Endothelial cell of umbilical vein (primary cell): Measurements from ENCODE around the gene GAB1. TPM values are rescaled to one million over a fixed set of nuclear protein-coding genes. Genes with fewer than 3 reads are reported as not detected.

Experiments
- BruUV-seq: library from RNA; stranded (reverse); fragments of 400-500 nt; replicated peaks from 2 replicates; lab custom pipeline; 2021; lab: Mats Ljungman, UMichigan
- CTCF ChIA-PET: fragments of 300-600, 350-600 bp; sonication (Branson Sonifier 250); formaldehyde crosslinking; loops from one replicate; lab custom pipeline; 2021; ENCODE audit warnings: antibody characterized with exemption, inconsistent platforms; lab: Charles Lee
- POLR2A ChIA-PET: fragments of 300-600, 350-600 bp; sonication (Branson Sonifier 250); formaldehyde crosslinking; loops from one replicate; lab custom pipeline; 2021; ENCODE audit warnings: antibody characterized with exemption, inconsistent platforms; lab: Charles Lee
- DNase-seq: peaks from one replicate; pipeline ENCODE4 v3.0.0-alpha.2; 2011; ENCODE audit warnings: low read depth, low spot score
- FAIRE-seq: peaks from 2 replicates; lab custom pipeline; 2011; peaks lifted over from hg19 to GRCh38; lab: Jason Lieb, UNC
- H2AFZ ChIP-seq: 2 replicates; pipeline ENCODE4 v1.6.0; 2012; ENCODE audit warnings: low read depth, low read length, control low read depth, inconsistent platforms
- H3K27ac ChIP-seq: 2 replicates; pipeline ENCODE4 v1.5.1; 2011; ENCODE audit warnings: low read depth, mild to moderate bottlenecking, control low read depth, low read length, moderate library complexity; ENCODE audit not compliant: insufficient read depth
- H3K27me3 ChIP-seq, 2 experiments: 2 replicates each; pipeline versions ENCODE4 v1.6.0 to v1.6.1; 2011; ENCODE audit warnings: low read length in 2 of 2, mixed read lengths in 1 of 2; ENCODE audit not compliant: control insufficient read depth in 2 of 2, insufficient read depth in 2 of 2
- H3K36me3 ChIP-seq, 2 experiments: 2 replicates in 1 of 2; 3 replicates in 1 of 2; pipeline ENCODE4 v1.5.1; 2011; ENCODE audit warnings: low read length in 2 of 2, mild to moderate bottlenecking in 1 of 2, moderate library complexity in 1 of 2; ENCODE audit not compliant: control insufficient read depth in 2 of 2, insufficient read depth in 2 of 2; ENCODE audit errors: extremely low read depth in 1 of 2
- H3K4me1 ChIP-seq: 3 replicates; pipeline ENCODE4 v1.5.1; 2011; ENCODE audit warnings: mild to moderate bottlenecking, low read length; ENCODE audit not compliant: control insufficient read depth, insufficient read depth; ENCODE audit errors: extremely low read depth
- H3K4me2 ChIP-seq: 2 replicates; pipeline ENCODE4 v1.6.1; 2011; ENCODE audit warnings: low read length, control low read depth, mixed read lengths; ENCODE audit not compliant: insufficient read depth
- H3K4me3 ChIP-seq, 3 experiments: fragments of 200-600 bp in 1 of 3; sonication (generic), shearing (Covaris generic) in 1 of 3; replicated peaks in 1 of 3; 2 replicates each; pipeline ENCODE4 v1.5.1; 2011 to 2016; ENCODE audit warnings: control low read depth in 3 of 3, low read length in 3 of 3, mild to moderate bottlenecking in 2 of 3, inconsistent platforms in 1 of 3, low read depth in 1 of 3, moderate library complexity in 1 of 3; ENCODE audit not compliant: insufficient read depth in 1 of 3
- H3K79me2 ChIP-seq: 2 replicates; pipeline ENCODE4 v1.6.0; 2012; ENCODE audit warnings: low read length, inconsistent platforms; ENCODE audit not compliant: control insufficient read depth, insufficient read depth
- H3K9ac ChIP-seq: replicated peaks from 2 replicates; pipeline ENCODE3; 2011; ENCODE audit warnings: low read length, control low read depth; ENCODE audit not compliant: insufficient read depth; ENCODE audit errors: extremely low read depth
- H3K9me1 ChIP-seq: replicated peaks from 3 replicates; pipeline ENCODE4 v1.6.0; 2011; ENCODE audit warnings: mild to moderate bottlenecking, low read length; ENCODE audit not compliant: control insufficient read depth, insufficient read depth; ENCODE audit errors: extremely low read depth
- H3K9me3 ChIP-seq: replicated peaks from 2 replicates; pipeline ENCODE4 v1.5.1; 2012; ENCODE audit warnings: low read length, inconsistent platforms; ENCODE audit not compliant: control insufficient read depth, insufficient read depth
- H4K20me1 ChIP-seq: replicated peaks from 2 replicates; pipeline ENCODE3; 2011; ENCODE audit warnings: mild to moderate bottlenecking, low read length; ENCODE audit not compliant: control insufficient read depth, insufficient read depth; ENCODE audit errors: extremely low read depth
- CTCF ChIP-seq, 2 donors: IDR thresholded peaks; 1 replicate in 1 of 2; 2 replicates in 1 of 2; pipeline ENCODE4 v1.5.1; 2011; ENCODE audit warnings: low read length in 2 of 2, mild to moderate bottlenecking in 2 of 2, moderate library complexity in 2 of 2, control low read depth in 1 of 2, inconsistent platforms in 1 of 2, low read depth in 1 of 2; ENCODE audit not compliant: insufficient read depth in 1 of 2; ENCODE audit errors: extremely low read depth in 1 of 2
- EZH2 ChIP-seq: IDR thresholded peaks from 2 replicates; pipeline ENCODE4 v1.6.1; 2012; ENCODE audit warnings: borderline replicate concordance, low read depth, mild to moderate bottlenecking, moderate library complexity, low read length, inconsistent platforms; ENCODE audit not compliant: severe bottlenecking
- FOS ChIP-seq: IDR thresholded peaks from 2 replicates; pipeline ENCODE4 v1.6.1; 2011; ENCODE audit warnings: mild to moderate bottlenecking, low read length, moderate library complexity, borderline replicate concordance; ENCODE audit not compliant: insufficient read depth
- GATA2 ChIP-seq: IDR thresholded peaks from 2 replicates; pipeline ENCODE4 v1.7.0; 2011; ENCODE audit warnings: low read depth, mild to moderate bottlenecking, moderate library complexity, mixed read lengths, low read length; ENCODE audit not compliant: insufficient read length, insufficient read depth
- JUN ChIP-seq: IDR thresholded peaks from 2 replicates; pipeline ENCODE4 v1.6.1; 2011; ENCODE audit warnings: borderline replicate concordance, low read depth; ENCODE audit not compliant: insufficient read length, insufficient read depth
- MAX ChIP-seq: IDR thresholded peaks from 2 replicates; pipeline ENCODE4 v1.6.1; 2011; ENCODE audit not compliant: insufficient read depth, insufficient read length
- MYC ChIP-seq: IDR thresholded peaks from one replicate; pipeline ENCODE4 v1.6.1; 2011; ENCODE audit warnings: mild to moderate bottlenecking, low read depth, low read length
- POLR2A ChIP-seq: IDR thresholded peaks from 2 replicates; pipeline ENCODE4 v1.6.1; 2012; ENCODE audit warnings: low read depth, mild to moderate bottlenecking, control low read depth, low read length
- POLR2AphosphoS5 ChIP-seq: IDR thresholded peaks from 2 replicates; pipeline ENCODE4 v1.6.1; 2012; ENCODE audit warnings: low read depth, mild to moderate bottlenecking, control low read depth, low read length, moderate library complexity; ENCODE audit not compliant: insufficient read depth
- dilution Hi-C: fragments of 300-500 bp; cut with MboI; formaldehyde crosslinking; loops from one replicate; pipeline ENCODE4 v1.15.0; 2019; ENCODE audit warnings: low sequenced_read_pairs; ENCODE audit not compliant: extremely low pct_ligation_motif_present
- intact Hi-C: fragments of 100-400 bp; cut with micrococcal nuclease; formaldehyde crosslinking; loops from one replicate; pipeline ENCODE4 v1.10.0; 2022
- polyA plus RNA-seq, 4 experiments: library from polyadenylated mRNA; depleted of rRNA in 3 of 4; stranded (reverse) in 3 of 4; unstranded in 1 of 4; fragments of >200 nt; gene quantifications; 2 replicates each; pipeline versions ENCODE4 v1.2.1 to v1.2.3, GENCODE V29; 2011 to 2012; ENCODE audit warnings: missing spikeins in 1 of 4
- total RNA-seq: library from RNA; stranded (reverse); gene quantifications from 2 replicates; pipeline ENCODE4 v1.2.3, GENCODE V29; 2021

The GAB1 gene
- total and polyA plus RNA-seq, 2 donors (not counting 3 experiments of a cell fraction or from before 2014, with no cell fraction given), result 9.3 to 37.7 TPM

DNA sequence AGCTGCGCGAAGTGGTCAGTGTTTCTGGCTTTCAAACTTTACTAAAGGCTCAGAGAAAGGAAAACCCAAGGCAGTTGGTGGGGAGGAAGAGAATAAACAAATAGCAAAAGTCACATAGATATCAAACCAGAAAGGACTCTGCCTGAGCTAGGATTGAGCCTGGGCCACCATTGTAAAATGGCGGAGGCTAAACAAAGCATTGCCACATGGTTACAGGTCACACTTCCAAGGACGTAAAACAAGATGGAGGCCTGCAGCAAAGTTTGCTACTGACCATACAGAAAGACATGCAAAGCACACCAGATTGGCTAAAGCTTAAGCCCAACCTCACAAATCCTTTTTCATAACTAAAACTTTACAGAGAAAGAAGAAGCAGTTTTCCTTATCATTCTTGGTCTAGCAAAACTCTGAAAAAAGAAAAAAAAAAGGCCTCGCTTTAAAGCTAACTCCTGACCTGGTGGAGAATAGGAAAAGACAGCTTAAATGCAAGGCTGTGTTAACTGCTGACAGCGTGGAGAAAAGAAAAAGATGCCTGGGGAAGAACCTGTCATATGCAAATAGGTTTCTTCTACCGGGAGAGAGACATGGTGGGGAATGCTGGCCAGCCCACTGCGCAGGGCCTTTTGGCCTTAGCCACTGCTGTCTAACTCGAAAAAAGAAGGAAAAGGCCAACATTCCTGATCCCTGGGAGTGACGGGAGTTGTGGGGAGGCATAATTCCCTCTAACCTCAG lies 95.0 kb downstream of the GAB1 start:
- no peaks in the 10 kb centered on the region for H3K4me1 ChIP-seq
- POLR2A ChIA-PET, result no interaction called here
- no TSS peak for BruUV-seq
- no peaks in the 10 kb centered on the region for H3K9me1 ChIP-seq
- intact Hi-C loops, result no loop called here
- dilution Hi-C loops, result no loop called here
- no peak overlapping the region for H3K4me2 ChIP-seq
- no peaks in the 10 kb centered on the region for H4K20me1 ChIP-seq
- FAIRE-seq (no peak), DNase-seq (no peak)
- H3K9ac ChIP-seq, result no peak overlapping the region
- H3K9me3 ChIP-seq, result no peaks in the 10 kb centered on the region
- CTCF ChIA-PET, result interaction anchor here (1.0 to 2.1 kb wide), 4 partner anchors 8 to 29 kb away, joined by 3 to 12 read pairs (median 3); no protein-coding TSS in a partner anchor
- H3K79me2 ChIP-seq, result no peaks in the 10 kb centered on the region
- no peak overlapping the region for H3K4me3 ChIP-seq
- H3K27me3 ChIP-seq, result no peaks in the 10 kb centered on the region
- H2AFZ ChIP-seq, result no peak overlapping the region
- H3K27ac ChIP-seq, result no peak overlapping the region
- H3K36me3 ChIP-seq, result no peaks in the 10 kb centered on the region
- no peak for TF ChIP-seq EZH2
- TF ChIP-seq POLR2A, result no peak
- no peak for TF ChIP-seq JUN
- TF ChIP-seq MAX, result no peak
- TF ChIP-seq MYC, result no peak
- no peak for TF ChIP-seq FOS
- no peak for TF ChIP-seq CTCF (IDR thresholded peaks at IDR 0.05; ENCODE audit: extremely low read depth in 1 of 2, insufficient read depth in 1 of 2, low read depth in 1 of 2, low read length in 2 of 2)
- no peak for TF ChIP-seq POLR2AphosphoS5
- TF ChIP-seq GATA2, result no peak
